Astrocyte (in vitro differentiated cells and primary cell): ENCODE measurements around the gene CD7.

Experiments used
- CTCF ChIP-seq: IDR thresholded peaks from 2 replicates; pipeline ENCODE4 v1.5.1; 2011; ENCODE audit warnings: low read depth, mild to moderate bottlenecking, inconsistent platforms, low read length, moderate library complexity; ENCODE audit not compliant: insufficient read depth
- EZH2 ChIP-seq: IDR thresholded peaks from 2 replicates; pipeline ENCODE4 v1.6.1; 2012; ENCODE audit warnings: mild to moderate bottlenecking, low read length, inconsistent platforms; ENCODE audit not compliant: insufficient read depth

- no peak for TF ChIP-seq CTCF
- no peak for TF ChIP-seq EZH2
Observed at GRCh38 chr17:82334622-82335394, 17.4 kb upstream of the CD7 start.
